ENCODE data around the gene NDUFB4.
"Not testable (repeated sequence)": the region's sequence is repeated elsewhere in the genome, so short reads cannot be mapped to it uniquely, and the experiment has no call there.

Gene NDUFB4

GRCh38 chr3:120569222-120570057 is 26.7 kb upstream of the NDUFB4 start:
- no peak for DNase-seq (ENCODE audit: low spot score)

GRCh38 chr3:120572027-120572426 is 24.1 kb upstream of the NDUFB4 start:
- DNase-seq (ENCODE audit: low spot score) = no peak

GRCh38 chr3:120587332-120587975 is 8.7 kb upstream of the NDUFB4 start:
- no peak for DNase-seq (ENCODE audit: low spot score)

DNA sequence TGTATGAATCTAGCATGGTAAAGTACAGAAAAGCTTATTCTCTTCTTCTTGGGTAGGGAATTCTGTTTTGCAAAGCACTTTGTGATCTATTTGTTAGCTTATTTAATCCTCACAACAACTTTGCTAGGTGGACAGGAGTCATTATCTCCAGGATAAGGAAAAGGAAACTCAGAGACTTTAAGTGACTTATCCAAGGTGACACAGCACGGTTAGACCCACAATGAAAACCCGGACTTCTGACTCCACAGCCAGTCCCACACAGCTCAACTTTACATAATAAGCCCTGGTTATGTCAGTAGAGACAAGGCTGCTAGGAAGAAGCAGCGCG is 384 bp upstream of the NDUFB4 start:
- no peak for DNase-seq (ENCODE audit: low spot score)

GRCh38 chr3:120596853-120597223 is 702 bp downstream of the NDUFB4 start:
- DNase-seq (ENCODE audit: low spot score) = no peak

- no peak for DNase-seq (ENCODE audit: low spot score)
These were observed 1.4 kb downstream of the NDUFB4 start for GRCh38 chr3:120597445-120598049.

DNA sequence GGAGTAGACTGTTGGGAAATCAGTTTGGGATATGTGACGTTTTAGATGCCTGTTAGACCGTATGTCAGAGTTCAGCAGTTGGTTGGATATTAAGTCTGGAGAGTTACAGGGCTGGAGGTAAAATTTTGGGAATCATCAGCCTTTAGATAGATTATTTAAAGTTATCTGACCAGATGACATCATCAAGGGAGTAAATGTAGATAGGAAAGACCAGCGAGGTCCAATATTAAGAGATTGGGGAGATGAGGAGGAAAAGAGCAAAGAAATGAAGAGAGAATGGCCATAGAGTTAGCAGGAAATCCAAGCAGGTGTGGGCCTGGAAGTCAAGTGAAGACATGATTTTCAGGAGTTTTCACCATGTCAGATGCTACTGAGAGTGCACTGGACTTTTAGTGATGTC is 3.1 kb downstream of the NDUFB4 start:
- no peak for DNase-seq (ENCODE audit: low spot score)

- no peak for DNase-seq (ENCODE audit: low spot score)
These were observed 5.4 kb downstream of the NDUFB4 start for GRCh38 chr3:120601554-120601953.

- no peak for DNase-seq (ENCODE audit: low spot score)
These were observed 6.5 kb downstream of the NDUFB4 start for GRCh38 chr3:120602682-120603081.

GRCh38 chr3:120604382-120604781 is 8.2 kb downstream of the NDUFB4 start:
- no peak for DNase-seq (ENCODE audit: low spot score)

GRCh38 chr3:120604784-120605183 is 8.6 kb downstream of the NDUFB4 start:
- DNase-seq (ENCODE audit: low spot score) = no peak

DNA sequence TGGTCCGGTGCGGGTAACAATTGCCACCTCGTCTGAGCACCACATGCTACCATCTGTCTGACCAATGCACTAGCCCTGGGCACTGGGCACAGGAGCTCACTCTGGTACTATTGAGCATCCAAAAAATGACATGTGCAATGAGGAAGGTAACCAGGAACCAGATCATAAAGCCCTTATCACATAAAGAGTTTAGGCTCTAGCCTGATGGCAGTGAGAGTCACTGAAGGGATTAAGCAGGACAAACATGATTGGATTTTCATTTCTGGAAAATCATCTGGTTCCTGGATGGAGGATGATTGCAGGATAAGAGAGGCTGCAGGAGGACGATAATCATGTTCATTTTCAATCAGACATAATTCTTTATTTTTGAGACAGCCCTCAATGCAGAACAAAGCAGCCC is 12.4 kb downstream of the NDUFB4 start:
- no peak for DNase-seq (ENCODE audit: low spot score)

GRCh38 chr3:120614765-120615164 is 18.6 kb downstream of the NDUFB4 start:
- no peak for DNase-seq (ENCODE audit: low spot score)

DNA sequence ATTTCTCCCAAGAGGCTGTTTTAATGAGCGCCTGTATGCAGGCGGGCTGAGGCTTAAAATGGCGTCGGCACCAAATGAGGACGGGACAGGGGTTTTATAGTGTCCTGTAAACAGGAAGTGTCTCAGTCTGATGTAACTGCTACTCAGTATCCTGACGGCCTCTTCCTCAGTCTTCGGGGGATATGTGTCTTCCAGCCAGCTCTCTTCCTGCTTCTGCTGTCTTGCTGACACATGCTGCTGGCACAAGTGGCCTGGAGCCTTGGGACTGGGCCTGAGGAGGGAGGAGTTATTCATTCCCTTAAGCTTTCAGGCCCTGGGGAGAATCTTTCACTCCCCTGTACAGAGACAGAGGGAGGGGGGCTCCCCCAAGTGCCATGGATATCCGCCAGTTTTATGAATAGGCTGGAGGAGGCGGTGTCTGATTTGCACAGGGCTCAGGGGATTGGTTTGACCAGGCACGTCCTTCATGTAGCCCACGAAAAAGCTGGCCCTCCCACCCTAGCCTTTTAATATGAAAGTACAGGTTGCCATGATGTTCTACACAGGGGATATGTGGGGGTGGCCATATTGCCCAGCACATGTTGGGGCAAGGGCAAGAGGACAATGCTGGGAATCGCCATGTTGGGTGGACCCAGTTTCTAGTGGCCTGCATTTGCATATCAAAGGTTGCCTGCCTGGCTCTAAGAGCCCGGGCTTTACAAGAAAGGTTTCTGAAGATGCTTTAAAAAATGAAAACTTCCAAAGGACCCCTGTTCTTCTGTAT is 19.9 kb downstream of the NDUFB4 start:
- DNase-seq (ENCODE audit: low spot score) = no peak

GRCh38 chr3:120616745-120617144 is 20.6 kb downstream of the NDUFB4 start:
- DNase-seq (ENCODE audit: low spot score) = not testable (repeated sequence)

- no peak for DNase-seq (ENCODE audit: low spot score)
These were observed 26.3 kb downstream of the NDUFB4 start for GRCh38 chr3:120622457-120622856.

GRCh38 chr3:120622870-120623726 is 27.0 kb downstream of the NDUFB4 start:
- no peak for DNase-seq (ENCODE audit: low spot score)

DNA sequence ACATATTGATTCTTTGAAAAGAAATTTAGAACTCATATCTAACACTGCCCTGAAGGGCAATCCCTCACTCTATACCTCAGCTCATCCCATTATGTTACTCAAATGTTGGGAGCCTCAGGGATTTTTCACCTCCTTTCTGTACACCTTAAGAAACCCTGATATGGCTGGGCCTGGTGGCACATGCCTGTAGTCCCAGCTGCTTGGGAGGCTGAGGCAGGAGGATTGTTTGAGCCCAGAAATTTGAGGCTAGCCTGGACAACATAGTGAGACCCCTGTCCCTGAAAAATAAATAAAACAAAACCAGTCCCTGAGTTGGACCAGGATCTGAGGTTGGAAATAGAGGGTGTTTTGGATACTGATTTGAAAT is 27.6 kb downstream of the NDUFB4 start:
- no peak for DNase-seq (ENCODE audit: low spot score)

GRCh38 chr3:120625159-120625586 is 29.0 kb downstream of the NDUFB4 start:
- DNase-seq (ENCODE audit: low spot score) = no peak

- DNase-seq (ENCODE audit: low spot score) = no peak
These were observed 38.4 kb downstream of the NDUFB4 start for GRCh38 chr3:120634539-120634938.

DNA sequence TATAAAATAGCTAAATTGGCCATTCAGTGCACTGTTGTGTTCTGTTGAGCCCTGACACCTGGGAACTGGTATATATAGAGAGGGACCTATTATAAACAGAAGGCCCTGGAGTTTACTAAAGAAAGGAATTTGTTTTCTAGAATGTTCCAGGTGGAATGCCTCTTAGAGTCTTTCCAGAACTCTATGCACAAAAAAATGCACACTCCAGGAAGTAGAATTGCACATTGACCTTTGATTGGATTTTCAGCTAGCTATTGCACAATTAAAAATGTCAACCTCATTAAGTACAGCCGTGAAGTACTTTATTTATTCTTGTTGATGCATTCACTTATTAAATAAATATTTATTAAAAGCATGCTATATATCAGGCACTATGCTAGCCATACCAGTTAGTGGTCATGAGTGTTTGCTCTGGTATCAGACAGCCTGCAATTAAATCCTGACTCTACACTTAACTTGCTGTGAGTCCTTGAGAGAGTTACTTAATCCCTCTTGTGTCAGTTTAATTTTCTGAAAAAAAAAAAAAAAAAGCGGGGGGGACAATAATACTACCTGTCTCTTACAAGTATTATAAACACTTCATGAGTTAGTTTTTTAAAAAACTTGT is 40.8 kb downstream of the NDUFB4 start:
- DNase-seq (ENCODE audit: low spot score) = no peak

Measured in left forelimb (tissue), 1 donor.